LNCaP clone FGC (cell line): ENCODE data around the gene USP17L27.
"Not testable (repeated sequence)": the region's sequence is repeated elsewhere in the genome, so short reads cannot be mapped to it uniquely, and the experiment has no call there.

Source experiments
- DNase-seq: peaks from one replicate; pipeline ENCODE4 v3.0.0-alpha.2; 2011; ENCODE audit warnings: low read depth
- H3K4me3 ChIP-seq: 2 replicates; pipeline ENCODE4 v1.5.1; 2011; ENCODE audit warnings: mild to moderate bottlenecking, low read depth, low read length, control low read depth
- TF ChIP-seq, protein P1 (sequence below): IDR thresholded peaks from 2 replicates; pipeline ENCODE4 v1.5.1; 2012; ENCODE audit warnings: mild to moderate bottlenecking; ENCODE audit not compliant: control insufficient read depth, insufficient read depth; ENCODE audit errors: extremely low read depth

The USP17L27 gene

DNA sequence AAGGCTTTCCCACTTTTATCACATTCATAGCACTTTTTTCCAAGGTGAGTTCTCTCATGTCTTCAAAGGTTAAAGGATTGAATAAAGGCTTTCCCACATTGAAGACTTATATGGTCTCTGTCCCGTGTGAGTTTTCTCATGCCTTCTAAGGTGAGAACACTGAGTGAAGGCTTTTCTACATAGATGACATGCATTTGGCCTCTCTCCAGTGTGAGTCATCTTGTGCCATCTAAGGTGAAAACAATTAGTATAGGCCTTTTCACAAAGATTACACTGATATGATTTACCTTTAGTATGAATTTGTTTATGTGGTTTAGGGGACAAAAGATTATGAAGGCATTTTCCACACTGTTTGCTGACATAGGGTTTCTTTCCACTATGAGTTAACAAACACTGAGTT is 40.2 kb downstream of the USP17L27 start:
- TF ChIP-seq, protein P1, sequence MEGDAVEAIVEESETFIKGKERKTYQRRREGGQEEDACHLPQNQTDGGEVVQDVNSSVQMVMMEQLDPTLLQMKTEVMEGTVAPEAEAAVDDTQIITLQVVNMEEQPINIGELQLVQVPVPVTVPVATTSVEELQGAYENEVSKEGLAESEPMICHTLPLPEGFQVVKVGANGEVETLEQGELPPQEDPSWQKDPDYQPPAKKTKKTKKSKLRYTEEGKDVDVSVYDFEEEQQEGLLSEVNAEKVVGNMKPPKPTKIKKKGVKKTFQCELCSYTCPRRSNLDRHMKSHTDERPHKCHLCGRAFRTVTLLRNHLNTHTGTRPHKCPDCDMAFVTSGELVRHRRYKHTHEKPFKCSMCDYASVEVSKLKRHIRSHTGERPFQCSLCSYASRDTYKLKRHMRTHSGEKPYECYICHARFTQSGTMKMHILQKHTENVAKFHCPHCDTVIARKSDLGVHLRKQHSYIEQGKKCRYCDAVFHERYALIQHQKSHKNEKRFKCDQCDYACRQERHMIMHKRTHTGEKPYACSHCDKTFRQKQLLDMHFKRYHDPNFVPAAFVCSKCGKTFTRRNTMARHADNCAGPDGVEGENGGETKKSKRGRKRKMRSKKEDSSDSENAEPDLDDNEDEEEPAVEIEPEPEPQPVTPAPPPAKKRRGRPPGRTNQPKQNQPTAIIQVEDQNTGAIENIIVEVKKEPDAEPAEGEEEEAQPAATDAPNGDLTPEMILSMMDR, result no peak
- DNase-seq, result no peak
- H3K4me3 ChIP-seq, result no peak overlapping the region

DNA sequence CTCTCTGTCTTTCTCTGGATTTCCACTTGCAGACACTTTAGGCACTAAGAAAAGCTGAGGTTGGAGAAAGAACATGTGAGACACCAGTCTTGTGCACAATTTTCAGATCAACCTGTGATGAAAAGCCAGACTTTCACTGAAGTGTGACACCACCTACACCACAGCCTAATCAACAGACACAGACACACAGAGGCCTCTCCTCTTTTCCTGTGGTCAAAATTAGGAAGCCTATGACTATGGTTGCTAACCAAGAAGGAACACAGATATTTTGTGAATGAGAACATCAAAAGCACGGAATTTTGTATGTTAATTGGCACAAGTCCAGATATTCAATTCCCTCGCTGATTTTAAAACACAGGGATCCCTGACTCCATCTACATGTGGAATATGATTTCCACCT is 45.1 kb downstream of the USP17L27 start:
- not testable (repeated sequence) for H3K4me3 ChIP-seq, DNase-seq
